H9 (cell line): ENCODE measurements around the gene GIT2. TPM values are rescaled to one million over a fixed set of nuclear protein-coding genes. Genes with fewer than 3 reads are reported as not detected.

ENCODE experiments used
- DNase-seq: peaks from one replicate; pipeline ENCODE4 v3.0.0-alpha.2; 2017
- H2AFZ ChIP-seq: one replicate; pipeline ENCODE4 v1.6.1; 2013; ENCODE audit warnings: mild to moderate bottlenecking, low read length, control low read depth, moderate library complexity
- H2AK5ac ChIP-seq: 2 replicates; pipeline ENCODE4 v1.6.1; 2013; ENCODE audit warnings: low read length, control low read depth, mixed read lengths; ENCODE audit not compliant: insufficient read length
- H2BK120ac ChIP-seq: one replicate; pipeline ENCODE4 v1.6.1; 2013; ENCODE audit warnings: low read depth, mild to moderate bottlenecking, low read length, control low read depth, inconsistent platforms; ENCODE audit not compliant: poor library complexity, severe bottlenecking
- H2BK12ac ChIP-seq: 2 replicates; pipeline ENCODE4 v1.6.1; 2013; ENCODE audit warnings: low read length, control low read depth, mixed read lengths, low read depth; ENCODE audit not compliant: insufficient read length
- H2BK15ac ChIP-seq: 2 replicates; pipeline ENCODE4 v1.6.1; 2013; ENCODE audit warnings: low read depth, low read length, control low read depth
- H2BK20ac ChIP-seq: one replicate; pipeline ENCODE4 v1.6.1; 2013; ENCODE audit warnings: low read depth, mild to moderate bottlenecking, low read length, control low read depth, inconsistent platforms; ENCODE audit not compliant: poor library complexity, severe bottlenecking
- H2BK5ac ChIP-seq: 2 replicates; pipeline ENCODE4 v1.6.1; 2013; ENCODE audit warnings: low read length, control low read depth, mixed read lengths; ENCODE audit not compliant: insufficient read length
- H3K14ac ChIP-seq: 2 replicates; pipeline ENCODE4 v1.6.1; 2013; ENCODE audit warnings: low read length, control low read depth; ENCODE audit not compliant: insufficient read depth
- H3K18ac ChIP-seq: 2 replicates; pipeline ENCODE4 v1.6.1; 2013; ENCODE audit warnings: low read depth, mild to moderate bottlenecking, mixed read lengths, low read length, control low read depth; ENCODE audit not compliant: insufficient read length
- H3K23ac ChIP-seq: 2 replicates; pipeline ENCODE4 v1.6.1; 2013; ENCODE audit warnings: low read length, control low read depth, mixed read lengths, low read depth; ENCODE audit not compliant: insufficient read length
- H3K23me2 ChIP-seq: 2 replicates; pipeline ENCODE4 v1.6.1; 2013; ENCODE audit warnings: low read depth, mild to moderate bottlenecking, mixed read lengths, low read length, control low read depth; ENCODE audit not compliant: insufficient read length, poor library complexity, severe bottlenecking
- H3K27ac ChIP-seq: 2 replicates; pipeline ENCODE4 v1.5.1; 2013; ENCODE audit warnings: low read length, control low read depth, mixed read lengths, low read depth; ENCODE audit not compliant: insufficient read length
- H3K27me3 ChIP-seq: 2 replicates; pipeline ENCODE4 v1.6.1; 2013; ENCODE audit warnings: low read length, control low read depth, inconsistent platforms; ENCODE audit not compliant: insufficient read depth
- H3K4ac ChIP-seq: 2 replicates; pipeline ENCODE4 v1.6.1; 2013; ENCODE audit warnings: low read depth, mild to moderate bottlenecking, control low read depth, inconsistent platforms, low read length, moderate library complexity
- H3K4me1 ChIP-seq: 2 replicates; pipeline ENCODE4 v1.6.1; 2013; ENCODE audit warnings: low read length, control low read depth, inconsistent platforms; ENCODE audit not compliant: insufficient read depth
- H3K4me2 ChIP-seq: 2 replicates; pipeline ENCODE4 v1.6.1; 2013; ENCODE audit warnings: low read length, control low read depth, mixed read lengths; ENCODE audit not compliant: insufficient read length, insufficient read depth
- H3K56ac ChIP-seq: 2 replicates; pipeline ENCODE4 v1.6.1; 2013; ENCODE audit warnings: low read depth, mild to moderate bottlenecking, mixed read lengths, low read length, control low read depth; ENCODE audit not compliant: insufficient read length
- H3K79me1 ChIP-seq: 2 replicates; pipeline ENCODE4 v1.6.1; 2013; ENCODE audit warnings: low read depth, mild to moderate bottlenecking, moderate library complexity, low read length, control low read depth, inconsistent platforms; ENCODE audit not compliant: insufficient read depth, poor library complexity, severe bottlenecking
- H3K79me2 ChIP-seq: 2 replicates; pipeline ENCODE4 v1.6.1; 2013; ENCODE audit warnings: low read length, control low read depth, inconsistent platforms; ENCODE audit not compliant: insufficient read depth
- H3K9ac ChIP-seq: 2 replicates; pipeline ENCODE4 v1.6.1; 2013; ENCODE audit warnings: low read length, control low read depth, mixed read lengths; ENCODE audit not compliant: insufficient read length; ENCODE audit errors: extremely low read depth
- H3K9me3 ChIP-seq: one replicate; pipeline ENCODE4 v1.6.1; 2013; ENCODE audit warnings: low read depth, low read length, inconsistent platforms; ENCODE audit not compliant: control insufficient read depth
- H3T11ph ChIP-seq: one replicate; pipeline ENCODE4 v1.6.1; 2013; ENCODE audit warnings: mild to moderate bottlenecking, low read length, control low read depth, inconsistent platforms
- H4K20me1 ChIP-seq: one replicate; pipeline ENCODE4 v1.6.1; 2013; ENCODE audit not compliant: control insufficient read depth, insufficient read length, insufficient read depth
- H4K5ac ChIP-seq: 2 replicates; pipeline ENCODE4 v1.6.1; 2013; ENCODE audit warnings: low read depth, mild to moderate bottlenecking, mixed read lengths, low read length, control low read depth; ENCODE audit not compliant: insufficient read length
- H4K8ac ChIP-seq: replicated peaks from 2 replicates; pipeline ENCODE4 v1.6.1; 2013; ENCODE audit warnings: low read length, control low read depth, mixed read lengths, low read depth; ENCODE audit not compliant: insufficient read length
- H4K91ac ChIP-seq: 2 replicates; pipeline ENCODE4 v1.6.1; 2013; ENCODE audit warnings: low read depth, mild to moderate bottlenecking, moderate library complexity, mixed read lengths, low read length, control low read depth; ENCODE audit not compliant: insufficient read length
- H3K27ac Mint-ChIP-seq, 3 experiments: 2 replicates in 2 of 3; 3 replicates in 1 of 3; pipeline ENCODE4 v1.8.0; 2020 to 2021; ENCODE audit warnings: mixed read lengths in 3 of 3, mild to moderate bottlenecking in 1 of 3, moderate library complexity in 1 of 3
- H3K27me3 Mint-ChIP-seq: 2 replicates; pipeline ENCODE4 v1.8.0; 2021; ENCODE audit warnings: low read depth, mild to moderate bottlenecking, moderate library complexity, mixed read lengths
- H3K36me3 Mint-ChIP-seq, 3 experiments: 2 replicates in 2 of 3; 3 replicates in 1 of 3; pipeline ENCODE4 v1.8.0; 2020 to 2021; ENCODE audit warnings: low read depth in 3 of 3, mixed read lengths in 3 of 3; ENCODE audit not compliant: insufficient read depth in 1 of 3
- H3K4me1 Mint-ChIP-seq, 2 experiments: 2 replicates each; pipeline ENCODE4 v1.8.0; 2020; ENCODE audit warnings: mixed read lengths in 2 of 2
- H3K4me3 Mint-ChIP-seq, 2 experiments: 2 replicates in 1 of 2; 3 replicates in 1 of 2; pipeline ENCODE4 v1.8.0; 2020 to 2021; ENCODE audit warnings: mild to moderate bottlenecking in 2 of 2, mixed read lengths in 2 of 2, moderate library complexity in 1 of 2
- H3K9me3 Mint-ChIP-seq, 2 experiments: 2 replicates in 1 of 2; 3 replicates in 1 of 2; pipeline ENCODE4 v1.8.0; 2020; ENCODE audit warnings: mild to moderate bottlenecking in 2 of 2, mixed read lengths in 2 of 2, moderate library complexity in 1 of 2
- CTCF ChIP-seq: fragments of 200-600 bp; sonication (generic); conservative IDR thresholded peaks from 3 replicates; pipeline ENCODE4 v1.8.0; 2021; ENCODE audit warnings: antibody characterized with exemption, mild to moderate bottlenecking
- WGBS: extraction: QIAGEN DNeasy Blood & Tissue Kit; methylation state at CpG from one replicate; pipeline ENCODE4 v1.1.7; 2013; ENCODE audit warnings: missing lambda C conversion rate, low lambda C conversion rate, mixed read lengths; ENCODE audit not compliant: insufficient read length; ENCODE audit errors: extremely low coverage; 5-methylcytosine and 5-hydroxymethylcytosine counted together
- total RNA-seq: library from RNA; stranded (reverse); gene quantifications from 2 replicates; pipeline ENCODE4 v1.2.1, GENCODE V29; 2021

Gene GIT2
- total RNA-seq, 1 experiment from 2014 or later, result 27.0 TPM

- no peak overlapping the region for H3K9ac ChIP-seq
- no peaks in the 10 kb centered on the region for H3K9me3 ChIP-seq
- no peak overlapping the region for H4K91ac ChIP-seq
- DNase-seq, result no peak
- H3K79me1 ChIP-seq, result no peaks in the 10 kb centered on the region
- H2BK12ac ChIP-seq, result no peak overlapping the region
- TF ChIP-seq CTCF, result no peak
- H3T11ph ChIP-seq, result no peak overlapping the region
- H3K27ac Mint-ChIP-seq, result no peak overlapping the region
- H3K4me1 ChIP-seq, result no peaks in the 10 kb centered on the region
- no peak overlapping the region for H3K4me3 Mint-ChIP-seq
- no peak overlapping the region for H3K27ac ChIP-seq
- H2BK15ac ChIP-seq, result no peak overlapping the region
- no peak overlapping the region for H2BK20ac ChIP-seq
- no CpG with 5 or more reads among the region's 10 CpGs for WGBS
- H3K56ac ChIP-seq, result no peak overlapping the region
- peaks cover 68% of the 10 kb centered on the region for H3K27me3 Mint-ChIP-seq
- peaks cover 16% of the 10 kb centered on the region in 2 experiments for H3K4me1 Mint-ChIP-seq
- H3K79me2 ChIP-seq, result no peaks in the 10 kb centered on the region
- H2AK5ac ChIP-seq, result no peak overlapping the region
- H3K18ac ChIP-seq, result no peak overlapping the region
- H3K9me3 Mint-ChIP-seq, result no peaks in the 10 kb centered on the region
- no peaks in the 10 kb centered on the region for H4K20me1 ChIP-seq
- no peak overlapping the region for H3K4ac ChIP-seq
- no peak overlapping the region for H3K4me2 ChIP-seq
- peaks cover 34% of the 10 kb centered on the region for H3K27me3 ChIP-seq
- H3K23ac ChIP-seq, result no peak overlapping the region
- peaks cover 6% of the 10 kb centered on the region for H3K23me2 ChIP-seq
- H2BK120ac ChIP-seq, result no peak overlapping the region
- H4K5ac ChIP-seq, result no peak overlapping the region
- H2AFZ ChIP-seq, result no peak overlapping the region
- no peak overlapping the region for H3K14ac ChIP-seq
- H2BK5ac ChIP-seq, result no peak overlapping the region
- H4K8ac ChIP-seq, result no peak overlapping the region
- peaks cover 17 to 57% (median 49%) of the 10 kb centered on the region in 3 experiments; a peak in 6 of 7 replicates for H3K36me3 Mint-ChIP-seq
These were observed 90.9 kb downstream of the GIT2 start for GRCh38 chr12:109905301-109905700.
